ENCODE data around the gene XRCC3. TPM values are rescaled to one million over a fixed set of nuclear protein-coding genes. Genes with fewer than 3 reads are reported as not detected.

The XRCC3 gene
- total RNA-seq, 1 donor: 11.7 TPM

DNA sequence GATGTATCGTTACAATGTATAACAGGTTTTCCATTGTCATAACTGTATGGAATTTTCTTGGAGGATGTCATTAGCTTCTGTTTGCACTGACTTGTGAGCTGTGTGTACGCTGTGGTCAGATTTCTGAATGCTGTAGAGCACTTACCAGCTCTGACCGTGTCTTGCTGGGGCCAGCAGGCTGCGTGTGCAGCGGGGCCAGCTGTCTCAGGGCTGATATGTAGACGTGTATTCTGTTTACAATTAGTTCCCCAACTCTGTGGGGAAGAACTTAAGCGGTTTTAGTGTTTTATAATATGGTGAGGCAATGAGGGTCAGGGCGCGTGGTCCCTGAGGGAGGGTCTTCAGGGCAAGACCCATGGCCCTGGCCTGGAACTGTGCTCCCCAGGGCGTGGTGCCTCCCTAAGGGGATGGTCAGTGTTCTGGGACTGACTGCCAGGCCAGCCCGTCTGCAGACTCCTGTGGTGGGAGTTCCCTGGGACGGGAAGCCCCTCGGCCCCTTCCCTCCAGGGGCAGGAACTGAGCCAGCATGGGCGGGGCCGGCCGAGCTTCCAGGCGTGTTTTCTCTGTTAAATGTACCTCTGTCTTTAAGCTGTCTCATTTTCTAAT is 18.7 kb downstream of the XRCC3 start:
- TF ChIP-seq, protein P1, sequence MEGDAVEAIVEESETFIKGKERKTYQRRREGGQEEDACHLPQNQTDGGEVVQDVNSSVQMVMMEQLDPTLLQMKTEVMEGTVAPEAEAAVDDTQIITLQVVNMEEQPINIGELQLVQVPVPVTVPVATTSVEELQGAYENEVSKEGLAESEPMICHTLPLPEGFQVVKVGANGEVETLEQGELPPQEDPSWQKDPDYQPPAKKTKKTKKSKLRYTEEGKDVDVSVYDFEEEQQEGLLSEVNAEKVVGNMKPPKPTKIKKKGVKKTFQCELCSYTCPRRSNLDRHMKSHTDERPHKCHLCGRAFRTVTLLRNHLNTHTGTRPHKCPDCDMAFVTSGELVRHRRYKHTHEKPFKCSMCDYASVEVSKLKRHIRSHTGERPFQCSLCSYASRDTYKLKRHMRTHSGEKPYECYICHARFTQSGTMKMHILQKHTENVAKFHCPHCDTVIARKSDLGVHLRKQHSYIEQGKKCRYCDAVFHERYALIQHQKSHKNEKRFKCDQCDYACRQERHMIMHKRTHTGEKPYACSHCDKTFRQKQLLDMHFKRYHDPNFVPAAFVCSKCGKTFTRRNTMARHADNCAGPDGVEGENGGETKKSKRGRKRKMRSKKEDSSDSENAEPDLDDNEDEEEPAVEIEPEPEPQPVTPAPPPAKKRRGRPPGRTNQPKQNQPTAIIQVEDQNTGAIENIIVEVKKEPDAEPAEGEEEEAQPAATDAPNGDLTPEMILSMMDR (IDR thresholded peaks at IDR 0.05; ENCODE audit: insufficient read depth, low read depth, low read length): no peak
- DNase-seq (ENCODE audit: low read depth): peak; percentile 87
- no peak overlapping the region for H3K4me3 ChIP-seq (ENCODE audit: low read depth, low read length)

- TF ChIP-seq, protein P1 (IDR thresholded peaks at IDR 0.05; ENCODE audit: insufficient read depth, low read depth, low read length): no peak
- H3K4me3 ChIP-seq (ENCODE audit: low read depth, low read length): no peak overlapping the region
- DNase-seq (ENCODE audit: low read depth): no peak
Measured at GRCh38 chr14:103696070-103696402, 19.2 kb downstream of the XRCC3 start.

- no peak overlapping the region for H3K4me3 ChIP-seq (ENCODE audit: low read depth, low read length)
- no peak for DNase-seq (ENCODE audit: low read depth)
- TF ChIP-seq, protein P1 (IDR thresholded peaks at IDR 0.05; ENCODE audit: insufficient read depth, low read depth, low read length): no peak
Measured at GRCh38 chr14:103695296-103696069, 19.8 kb downstream of the XRCC3 start.

DNA sequence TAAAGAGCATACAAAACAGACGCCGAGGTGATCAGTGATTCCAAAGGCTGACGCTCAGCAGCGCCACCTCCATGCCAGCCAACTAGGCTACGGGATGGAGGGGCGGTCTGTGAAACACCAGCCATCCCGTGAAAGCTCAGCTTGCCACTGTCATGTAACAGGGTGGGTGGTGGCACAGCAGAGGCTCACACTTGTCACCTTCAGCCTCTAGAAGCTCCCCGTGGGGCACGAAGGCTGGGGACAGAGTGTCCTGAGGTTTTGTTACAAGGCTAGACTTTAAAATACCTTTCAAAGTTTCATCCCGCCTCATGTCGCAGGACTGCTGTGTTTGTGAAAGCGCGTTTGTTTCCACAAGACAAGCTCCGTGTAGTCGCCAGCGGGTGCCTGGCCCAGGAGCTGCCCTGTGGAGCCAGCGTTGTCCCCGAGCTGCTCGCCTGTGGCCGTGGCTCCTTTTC is 20.7 kb downstream of the XRCC3 start:
- DNase-seq (ENCODE audit: low read depth): no peak
- no peak overlapping the region for H3K4me3 ChIP-seq (ENCODE audit: low read depth, low read length)
- TF ChIP-seq, protein P1 (IDR thresholded peaks at IDR 0.05; ENCODE audit: insufficient read depth, low read depth, low read length): no peak

GRCh38 chr14:103693515-103693914 is 21.7 kb downstream of the XRCC3 start:
- no peak for DNase-seq (ENCODE audit: low read depth)
- TF ChIP-seq, protein P1 (IDR thresholded peaks at IDR 0.05; ENCODE audit: insufficient read depth, low read depth, low read length): no peak

DNA sequence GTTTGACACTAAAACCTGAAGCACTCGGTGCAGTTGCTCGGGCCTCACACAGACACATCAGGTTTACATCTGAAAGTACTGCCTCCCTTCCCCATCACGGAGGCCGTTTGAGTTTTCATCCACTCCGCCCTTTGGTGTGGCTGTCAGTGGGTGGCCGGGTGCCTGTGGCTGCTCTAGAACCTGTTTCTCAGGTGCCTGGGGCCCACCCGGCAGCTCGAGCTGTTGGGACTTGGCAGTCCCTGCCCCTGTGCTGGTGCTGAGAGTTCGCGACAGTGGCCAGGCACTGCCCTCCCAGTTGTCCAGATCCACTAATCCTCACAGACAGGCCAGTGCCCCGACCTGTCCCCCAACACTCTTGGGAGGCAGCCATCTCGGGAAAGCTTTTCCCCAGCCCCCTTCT is 22.4 kb downstream of the XRCC3 start:
- no peak overlapping the region for H3K4me3 ChIP-seq (ENCODE audit: low read depth, low read length)
- TF ChIP-seq, protein P1 (IDR thresholded peaks at IDR 0.05; ENCODE audit: insufficient read depth, low read depth, low read length): no peak
- no peak for DNase-seq (ENCODE audit: low read depth)

More at GRCh38 chr14:103693515-103693914, 21.7 kb downstream of the XRCC3 start:
- no peak overlapping the region for H3K4me3 ChIP-seq (ENCODE audit: low read depth, low read length)
